ENCODE measurements around the gene MRPL47. TPM values are rescaled to one million over a fixed set of nuclear protein-coding genes. Genes with fewer than 3 reads are reported as not detected.
A peak's percentile ranks its signal among the peaks of the same experiment; 100 is the strongest.

MRPL47 gene
- total and polyA plus RNA-seq, 2 donors = 66.9 to 68.2 TPM

- H3K9me3 ChIP-seq (ENCODE audit: control insufficient read depth in 2 of 2, insufficient read depth in 1 of 2, low read length in 1 of 2) = no peaks in the 10 kb centered on the region
- DNase-seq (ENCODE audit: low read depth in 6 of 9, low spot score in 9 of 9) = no peak
- WGBS = 97% methylated on average over 4 of the region's 4 CpGs
- H3K36me3 ChIP-seq (ENCODE audit: control insufficient read depth in 2 of 2, insufficient read depth in 2 of 2, low read length in 1 of 2) = peaks cover 0 to 12% of the 10 kb centered on the region in 2 donors
- H3K27ac ChIP-seq (ENCODE audit: low read depth in 1 of 2, low read length in 1 of 2) = no peak overlapping the region
- H3K4me3 ChIP-seq (ENCODE audit: low read length in 2 of 2) = no peak overlapping the region
- peaks cover 0 to 14% of the 10 kb centered on the region in 2 donors for H3K4me1 ChIP-seq (ENCODE audit: control insufficient read depth in 2 of 2, insufficient read depth in 2 of 2, low read length in 2 of 2)
- H3K27me3 ChIP-seq (ENCODE audit: control insufficient read depth in 2 of 2, insufficient read depth in 1 of 2, low read length in 1 of 2) = no peaks in the 10 kb centered on the region
These were observed 2.2 kb upstream of the MRPL47 start for GRCh38 chr3:179606534-179607085.

GRCh38 chr3:179603831-179604230 lies 607 bp downstream of the MRPL47 start:
- Histone ChIP-seq H3K27ac (ENCODE audit: low read depth in 1 of 2, low read length in 1 of 2) (peak overlapping the region in 1 of 2 donors; percentile 92), H3K4me3 (ENCODE audit: low read length in 2 of 2) (peak overlapping the region; percentile 66 to 90), H3K9me3 (ENCODE audit: control insufficient read depth in 2 of 2, insufficient read depth in 1 of 2, low read length in 1 of 2) (no peaks in the 10 kb centered on the region), H3K27me3 (ENCODE audit: control insufficient read depth in 2 of 2, insufficient read depth in 1 of 2, low read length in 1 of 2) (no peaks in the 10 kb centered on the region), H3K4me1 (ENCODE audit: control insufficient read depth in 2 of 2, insufficient read depth in 2 of 2, low read length in 2 of 2) (peaks cover 0 to 8% of the 10 kb centered on the region in 2 donors), H3K36me3 (ENCODE audit: control insufficient read depth in 2 of 2, insufficient read depth in 2 of 2, low read length in 1 of 2) (peaks cover 11 to 26% of the 10 kb centered on the region in 2 donors)
- WGBS = 4% methylated on average over 3 of the region's 3 CpGs
- no peak for DNase-seq (ENCODE audit: low read depth in 6 of 9, low spot score in 9 of 9)

GRCh38 chr3:179603321-179603720 lies 1.1 kb downstream of the MRPL47 start:
- no peak overlapping the region for H3K4me3 ChIP-seq (ENCODE audit: low read length in 2 of 2)

GRCh38 chr3:179599531-179599930 lies 4.9 kb downstream of the MRPL47 start:
- no peak for DNase-seq (ENCODE audit: low read depth in 6 of 9, low spot score in 9 of 9)
- peaks cover 0 to 4% of the 10 kb centered on the region in 2 donors for H3K4me1 ChIP-seq (ENCODE audit: control insufficient read depth in 2 of 2, insufficient read depth in 2 of 2, low read length in 2 of 2)
- H3K36me3 ChIP-seq (ENCODE audit: control insufficient read depth in 2 of 2, insufficient read depth in 2 of 2, low read length in 1 of 2) = peaks cover 20 to 57% of the 10 kb centered on the region in 2 donors
- no peaks in the 10 kb centered on the region for H3K27me3 ChIP-seq (ENCODE audit: control insufficient read depth in 2 of 2, insufficient read depth in 1 of 2, low read length in 1 of 2)
- H3K9me3 ChIP-seq (ENCODE audit: control insufficient read depth in 2 of 2, insufficient read depth in 1 of 2, low read length in 1 of 2) = no peaks in the 10 kb centered on the region
- 96% methylated on average over 4 of the region's 4 CpGs for WGBS
- H3K27ac ChIP-seq (ENCODE audit: low read depth in 1 of 2, low read length in 1 of 2) = no peak overlapping the region
- no peak overlapping the region for H3K4me3 ChIP-seq (ENCODE audit: low read length in 2 of 2)

More at GRCh38 chr3:179603321-179603720, 1.1 kb downstream of the MRPL47 start:
- Histone ChIP-seq H3K9me3 (ENCODE audit: control insufficient read depth in 2 of 2, insufficient read depth in 1 of 2, low read length in 1 of 2) (no peaks in the 10 kb centered on the region), H3K27me3 (ENCODE audit: control insufficient read depth in 2 of 2, insufficient read depth in 1 of 2, low read length in 1 of 2) (no peaks in the 10 kb centered on the region), H3K4me1 (ENCODE audit: control insufficient read depth in 2 of 2, insufficient read depth in 2 of 2, low read length in 2 of 2) (peaks cover 0 to 8% of the 10 kb centered on the region in 2 donors), H3K36me3 (ENCODE audit: control insufficient read depth in 2 of 2, insufficient read depth in 2 of 2, low read length in 1 of 2) (peaks cover 16 to 32% of the 10 kb centered on the region in 2 donors), H3K27ac (ENCODE audit: low read depth in 1 of 2, low read length in 1 of 2) (no peak overlapping the region)
- 92% methylated on average over 4 of the region's 4 CpGs for WGBS
- DNase-seq (ENCODE audit: low read depth in 6 of 9, low spot score in 9 of 9) = no peak

- DNase-seq (ENCODE audit: low read depth in 6 of 9, low spot score in 9 of 9) = no peak
- WGBS = 96% methylated on average over 1 of the region's 1 CpG
- H3K27ac ChIP-seq (ENCODE audit: low read depth in 1 of 2, low read length in 1 of 2) = no peak overlapping the region
- H3K4me3 ChIP-seq (ENCODE audit: low read length in 2 of 2) = no peak overlapping the region
- H3K9me3 ChIP-seq (ENCODE audit: control insufficient read depth in 2 of 2, insufficient read depth in 1 of 2, low read length in 1 of 2) = no peaks in the 10 kb centered on the region
- peaks cover 25 to 88% of the 10 kb centered on the region in 2 donors for H3K36me3 ChIP-seq (ENCODE audit: control insufficient read depth in 2 of 2, insufficient read depth in 2 of 2, low read length in 1 of 2)
- H3K27me3 ChIP-seq (ENCODE audit: control insufficient read depth in 2 of 2, insufficient read depth in 1 of 2, low read length in 1 of 2) = no peaks in the 10 kb centered on the region
- no peaks in the 10 kb centered on the region for H3K4me1 ChIP-seq (ENCODE audit: control insufficient read depth in 2 of 2, insufficient read depth in 2 of 2, low read length in 2 of 2)
These were observed 13.1 kb downstream of the MRPL47 start for GRCh38 chr3:179591313-179591712.

- H3K36me3 ChIP-seq (ENCODE audit: control insufficient read depth in 2 of 2, insufficient read depth in 2 of 2, low read length in 1 of 2) = peaks cover 25 to 91% of the 10 kb centered on the region in 2 donors
- H3K27me3 ChIP-seq (ENCODE audit: control insufficient read depth in 2 of 2, insufficient read depth in 1 of 2, low read length in 1 of 2) = no peaks in the 10 kb centered on the region
- WGBS = 98% methylated on average over 2 of the region's 2 CpGs
- H3K4me3 ChIP-seq (ENCODE audit: low read length in 2 of 2) = no peak overlapping the region
- no peaks in the 10 kb centered on the region for H3K4me1 ChIP-seq (ENCODE audit: control insufficient read depth in 2 of 2, insufficient read depth in 2 of 2, low read length in 2 of 2)
- H3K9me3 ChIP-seq (ENCODE audit: control insufficient read depth in 2 of 2, insufficient read depth in 1 of 2, low read length in 1 of 2) = no peaks in the 10 kb centered on the region
- DNase-seq (ENCODE audit: low read depth in 6 of 9, low spot score in 9 of 9) = no peak
- no peak overlapping the region for H3K27ac ChIP-seq (ENCODE audit: low read depth in 1 of 2, low read length in 1 of 2)
These were observed 13.8 kb downstream of the MRPL47 start for GRCh38 chr3:179590669-179591068.

- no peaks in the 10 kb centered on the region for H3K4me1 ChIP-seq (ENCODE audit: control insufficient read depth in 2 of 2, insufficient read depth in 2 of 2, low read length in 2 of 2)
- DNase-seq (ENCODE audit: low read depth in 6 of 9, low spot score in 9 of 9) = no peak
- H3K9me3 ChIP-seq (ENCODE audit: control insufficient read depth in 2 of 2, insufficient read depth in 1 of 2, low read length in 1 of 2) = no peaks in the 10 kb centered on the region
- peaks cover 25 to 92% of the 10 kb centered on the region in 2 donors for H3K36me3 ChIP-seq (ENCODE audit: control insufficient read depth in 2 of 2, insufficient read depth in 2 of 2, low read length in 1 of 2)
- H3K27me3 ChIP-seq (ENCODE audit: control insufficient read depth in 2 of 2, insufficient read depth in 1 of 2, low read length in 1 of 2) = no peaks in the 10 kb centered on the region
- H3K27ac ChIP-seq (ENCODE audit: low read depth in 1 of 2, low read length in 1 of 2) = no peak overlapping the region
- no peak overlapping the region for H3K4me3 ChIP-seq (ENCODE audit: low read length in 2 of 2)
These were observed 15.3 kb downstream of the MRPL47 start for GRCh38 chr3:179589143-179589542.

- H3K27ac ChIP-seq (ENCODE audit: low read depth in 1 of 2, low read length in 1 of 2) = no peak overlapping the region
- peaks cover 42 to 79% of the 10 kb centered on the region in 2 donors for H3K36me3 ChIP-seq (ENCODE audit: control insufficient read depth in 2 of 2, insufficient read depth in 2 of 2, low read length in 1 of 2)
- H3K9me3 ChIP-seq (ENCODE audit: control insufficient read depth in 2 of 2, insufficient read depth in 1 of 2, low read length in 1 of 2) = no peaks in the 10 kb centered on the region
- H3K27me3 ChIP-seq (ENCODE audit: control insufficient read depth in 2 of 2, insufficient read depth in 1 of 2, low read length in 1 of 2) = no peaks in the 10 kb centered on the region
- no peak for DNase-seq (ENCODE audit: low read depth in 6 of 9, low spot score in 9 of 9)
- H3K4me1 ChIP-seq (ENCODE audit: control insufficient read depth in 2 of 2, insufficient read depth in 2 of 2, low read length in 2 of 2) = no peaks in the 10 kb centered on the region
- 97% methylated on average over 1 of the region's 1 CpG for WGBS
- H3K4me3 ChIP-seq (ENCODE audit: low read length in 2 of 2) = no peak overlapping the region
These were observed 23.4 kb downstream of the MRPL47 start for GRCh38 chr3:179580992-179581391.

GRCh38 chr3:179565496-179565895 lies 38.9 kb downstream of the MRPL47 start:
- Histone ChIP-seq H3K27me3 (ENCODE audit: control insufficient read depth in 2 of 2, insufficient read depth in 1 of 2, low read length in 1 of 2) (no peaks in the 10 kb centered on the region), H3K36me3 (ENCODE audit: control insufficient read depth in 2 of 2, insufficient read depth in 2 of 2, low read length in 1 of 2) (peaks cover 7 to 12% of the 10 kb centered on the region in 2 donors), H3K4me3 (ENCODE audit: low read length in 2 of 2) (no peak overlapping the region), H3K27ac (ENCODE audit: low read depth in 1 of 2, low read length in 1 of 2) (no peak overlapping the region), H3K9me3 (ENCODE audit: control insufficient read depth in 2 of 2, insufficient read depth in 1 of 2, low read length in 1 of 2) (no peaks in the 10 kb centered on the region), H3K4me1 (ENCODE audit: control insufficient read depth in 2 of 2, insufficient read depth in 2 of 2, low read length in 2 of 2) (peaks cover 4 to 5% of the 10 kb centered on the region in 2 donors)
- 87% methylated on average over 3 of the region's 3 CpGs for WGBS
- no peak for DNase-seq (ENCODE audit: low read depth in 6 of 9, low spot score in 9 of 9)

Data from thymus (tissue), 11 donors.